Spinal cord (tissue), 10 donors: Measurements from ENCODE around the gene EPN1. TPM values are rescaled to one million over a fixed set of nuclear protein-coding genes. Genes with fewer than 3 reads are reported as not detected.

Source experiments
- DNase-seq, 6 donors: peaks; one replicate each; pipeline versions ENCODE4 v3.0.0 to v3.0.0-alpha.2; 2013 to 2015; ENCODE audit warnings: low spot score in 6 of 6, low read depth in 4 of 6
- H3K27ac ChIP-seq: one replicate; pipeline ENCODE4 v1.5.1; 2013; ENCODE audit warnings: low read depth, low read length, control low read depth
- H3K27me3 ChIP-seq: one replicate; pipeline ENCODE4 v1.6.1; 2013; ENCODE audit warnings: low read length; ENCODE audit not compliant: control insufficient read depth, insufficient read depth
- H3K36me3 ChIP-seq: one replicate; pipeline ENCODE4 v1.6.1; 2013; ENCODE audit warnings: low read length; ENCODE audit not compliant: control insufficient read depth, insufficient read depth
- H3K4me1 ChIP-seq: one replicate; pipeline ENCODE4 v1.6.1; 2013; ENCODE audit warnings: low read length; ENCODE audit not compliant: control insufficient read depth, insufficient read depth
- H3K4me3 ChIP-seq: one replicate; pipeline ENCODE4 v1.5.1; 2013; ENCODE audit warnings: low read depth, low read length, control low read depth
- H3K9me3 ChIP-seq: one replicate; pipeline ENCODE4 v1.6.1; 2013; ENCODE audit warnings: low read length; ENCODE audit not compliant: control insufficient read depth, insufficient read depth
- WGBS: methylation state at CpG from one replicate; pipeline ENCODE4 v1.1.5; 2013; ENCODE audit warnings: missing lambda C conversion rate; ENCODE audit not compliant: insufficient coverage; 5-methylcytosine and 5-hydroxymethylcytosine counted together
- polyA plus RNA-seq, 2 donors: library from polyadenylated mRNA; unstranded; fragments of 120-200 nt; gene quantifications; one replicate each; pipeline ENCODE4 v1.2.1, GENCODE V29; 2013; ENCODE audit not compliant: insufficient read length in 2 of 2
- total RNA-seq, 2 donors: library from RNA; depleted of rRNA in 1 of 2; stranded (reverse); fragments of 120-200 nt in 1 of 2; fragments of >200 nt in 1 of 2; gene quantifications; one replicate each; pipeline versions ENCODE4 v1.2.3 to v1.2.4, GENCODE V29; 2013 to 2014
- donor health status: healthy.

Gene EPN1
- total and polyA plus RNA-seq, 4 donors = 31.3 to 192 (median 111) TPM

GRCh38 chr19:55640043-55640576, 34.9 kb upstream of the EPN1 start:
- Histone ChIP-seq H3K27ac (peak overlapping the region; percentile 89), H3K9me3 (no peaks in the 10 kb centered on the region), H3K27me3 (no peaks in the 10 kb centered on the region), H3K36me3 (peaks cover 25% of the 10 kb centered on the region), H3K4me1 (peaks cover 75% of the 10 kb centered on the region), H3K4me3 (peak overlapping the region; percentile 73)
- 7% methylated on average over 38 of the region's 38 CpGs for WGBS
- DNase-seq = peak in 2 of 6 donors; percentile 84 to 88

DNA sequence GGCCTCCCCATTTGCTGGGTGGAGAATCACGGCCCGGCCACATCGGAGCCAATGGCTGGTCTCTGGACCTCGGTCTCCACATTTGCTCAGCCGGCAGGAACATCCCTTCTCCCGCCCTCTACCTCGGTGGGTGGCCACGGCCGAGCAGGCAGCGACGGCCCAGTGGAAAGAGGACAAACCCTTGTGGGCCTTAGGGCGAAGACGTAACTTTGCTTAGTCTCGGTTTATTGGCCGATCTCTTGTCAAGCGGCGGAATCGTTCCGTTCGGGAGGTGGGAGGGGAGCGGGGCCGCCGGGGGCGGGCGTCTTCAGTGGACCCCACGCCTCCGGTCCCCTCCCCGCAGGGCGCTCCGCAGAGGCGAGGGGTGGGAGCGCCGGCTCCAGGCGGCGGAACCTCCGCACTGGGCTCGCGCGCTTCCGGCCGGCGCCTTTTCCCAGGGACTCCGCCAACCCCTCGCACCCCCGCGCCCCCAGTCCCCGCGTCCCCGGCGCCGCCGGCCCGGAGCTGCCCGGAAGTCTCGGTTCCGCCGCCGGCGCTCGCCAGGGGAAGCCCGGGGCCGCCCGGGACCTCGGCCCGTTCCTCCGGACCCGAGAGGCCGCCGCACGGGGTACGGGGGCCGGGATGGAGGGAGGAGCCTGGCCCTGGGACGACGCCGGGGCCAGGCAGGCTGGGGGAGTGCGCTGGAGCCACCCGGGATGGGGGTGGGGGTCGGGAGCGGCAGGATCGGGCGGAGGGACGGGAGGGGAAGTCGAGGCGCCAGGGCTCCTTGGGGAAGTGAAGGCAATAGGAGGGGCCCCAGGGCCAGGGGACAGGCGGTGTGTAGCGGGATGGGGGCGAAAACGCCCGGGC, 34.2 kb upstream of the EPN1 start, which contains the start of gene ZNF580:
ZNF580 (plus strand) TSS at position 426 of the 849 bp plus-strand sequence. CDS start 1,507 bp downstream, outside the sequence.
- WGBS = under 1% methylated on average over 86 of the region's 89 CpGs

GRCh38 chr19:55641426-55642152, 33.4 kb upstream of the EPN1 start:
- no peaks in the 10 kb centered on the region for H3K9me3 ChIP-seq
- DNase-seq = no peak
- peak overlapping the region; percentile 73 for H3K4me3 ChIP-seq
- peak overlapping the region; percentile 79 for H3K27ac ChIP-seq
- peaks cover 62% of the 10 kb centered on the region for H3K4me1 ChIP-seq
- H3K27me3 ChIP-seq = no peaks in the 10 kb centered on the region
- peaks cover 30% of the 10 kb centered on the region for H3K36me3 ChIP-seq
- WGBS = under 1% methylated on average over 25 of the region's 25 CpGs

More for the DNA sequence above, 34.2 kb upstream of the EPN1 start, which contains the start of gene ZNF580:
- Histone ChIP-seq H3K9me3 (no peaks in the 10 kb centered on the region), H3K4me3 (peak within 1 kb of the TSS; percentile 73), H3K4me1 (peaks cover 70% of the 10 kb centered on the region), H3K36me3 (peaks cover 31% of the 10 kb centered on the region), H3K27me3 (no peaks in the 10 kb centered on the region), H3K27ac (peak within 1 kb of the TSS; percentile 89)
- DNase-seq = peak in 2 of 6 donors; percentile 81 to 88

DNA sequence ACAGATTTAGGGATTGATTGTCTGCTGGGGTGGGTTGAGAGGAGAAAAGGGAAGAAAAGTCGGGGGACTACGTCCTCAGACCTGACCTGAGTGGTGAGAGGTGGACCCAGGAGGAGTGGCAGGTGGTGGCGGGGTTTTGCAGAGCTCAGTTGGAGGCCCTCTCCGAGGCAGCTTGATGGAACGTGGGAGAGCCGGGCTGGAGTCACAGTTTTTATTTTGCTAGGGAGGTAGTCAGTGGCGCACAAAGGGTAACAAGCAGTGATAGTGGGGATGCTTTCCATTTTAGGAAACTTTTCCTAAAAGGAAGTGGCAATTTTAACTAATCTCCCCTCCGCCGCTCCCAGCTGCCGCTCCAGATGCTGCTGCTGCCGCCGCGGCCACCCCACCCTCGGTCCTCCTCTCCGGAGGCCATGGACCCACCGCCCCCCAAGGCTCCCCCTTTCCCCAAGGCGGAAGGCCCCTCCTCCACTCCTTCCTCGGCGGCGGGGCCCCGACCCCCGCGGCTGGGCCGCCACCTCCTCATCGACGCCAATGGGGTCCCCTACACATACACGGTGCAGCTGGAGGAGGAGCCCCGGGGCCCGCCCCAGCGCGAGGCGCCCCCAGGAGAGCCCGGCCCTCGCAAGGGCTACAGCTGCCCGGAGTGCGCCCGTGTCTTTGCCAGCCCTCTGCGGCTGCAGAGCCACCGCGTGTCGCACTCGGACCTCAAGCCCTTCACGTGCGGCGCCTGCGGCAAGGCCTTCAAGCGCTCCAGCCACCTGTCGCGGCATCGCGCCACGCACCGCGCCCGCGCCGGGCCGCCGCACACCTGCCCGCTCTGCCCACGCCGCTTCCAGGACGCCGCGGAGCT, 32.6 kb upstream of the EPN1 start:
- Histone ChIP-seq H3K27me3 (no peaks in the 10 kb centered on the region), H3K4me3 (peak overlapping the region; percentile 79), H3K27ac (no peak overlapping the region), H3K4me1 (peaks cover 66% of the 10 kb centered on the region), H3K36me3 (peaks cover 30% of the 10 kb centered on the region), H3K9me3 (no peaks in the 10 kb centered on the region)
- no peak for DNase-seq
- 3% methylated on average over 65 of the region's 65 CpGs for WGBS

DNA sequence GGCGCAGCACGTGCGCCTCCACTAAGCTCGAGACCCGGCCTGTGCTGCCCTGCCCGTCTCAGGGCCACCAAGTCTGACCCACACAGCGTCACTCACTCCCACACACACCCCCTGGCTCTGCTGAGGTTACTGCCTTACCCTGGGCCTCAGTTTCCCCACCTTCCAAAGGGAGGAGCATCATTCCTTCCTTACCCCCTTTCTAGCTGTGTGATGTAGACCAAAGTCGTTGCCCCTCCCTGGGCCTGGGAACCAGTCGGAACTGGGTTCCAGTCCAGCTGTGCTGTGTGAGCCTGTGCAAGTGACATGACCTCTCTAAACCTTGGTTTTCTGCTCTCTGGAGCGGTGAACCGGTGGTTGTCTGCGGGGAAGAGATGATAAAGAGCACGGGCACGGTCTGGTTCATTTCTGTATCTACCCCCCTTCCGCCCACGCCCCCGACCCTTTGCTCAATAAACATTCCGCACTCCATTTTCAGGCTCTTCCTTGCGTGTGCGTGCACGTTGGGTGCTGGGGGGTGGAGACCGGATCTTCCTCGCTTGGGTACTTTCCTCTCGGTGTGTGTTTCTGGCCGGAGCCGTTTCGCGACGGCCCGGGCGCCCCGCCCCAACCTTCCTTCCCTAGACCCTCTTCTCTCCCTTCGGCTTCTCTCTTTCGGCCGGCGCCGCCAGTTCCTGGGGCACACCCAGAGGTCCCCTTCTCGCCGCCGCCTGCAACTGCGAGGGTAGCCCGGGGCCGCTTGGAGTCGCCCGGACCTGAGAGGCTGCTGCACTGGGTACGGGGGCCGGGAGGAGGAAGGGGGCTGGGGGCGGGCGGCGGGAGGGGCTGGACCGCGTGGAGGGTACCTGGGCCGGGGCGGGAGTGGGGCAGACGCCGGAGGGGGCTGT, 31.8 kb upstream of the EPN1 start, which contains the start of gene ZNF581:
ZNF581 (plus strand) TSS at position 647 of the 884 bp plus-strand sequence. CDS start 923 bp downstream, outside the sequence.
- DNase-seq = peak in 2 of 6 donors; percentile 83 to 86
- H3K27ac ChIP-seq = no peak within 1 kb of the TSS
- H3K36me3 ChIP-seq = peaks cover 26% of the 10 kb centered on the region
- H3K4me3 ChIP-seq = peak within 1 kb of the TSS; percentile 79
- under 1% methylated on average over 43 of the region's 56 CpGs for WGBS
- no peaks in the 10 kb centered on the region for H3K9me3 ChIP-seq
- H3K4me1 ChIP-seq = peaks cover 69% of the 10 kb centered on the region
- no peaks in the 10 kb centered on the region for H3K27me3 ChIP-seq

- H3K9me3 ChIP-seq = no peaks in the 10 kb centered on the region
- H3K27me3 ChIP-seq = no peaks in the 10 kb centered on the region
- H3K27ac ChIP-seq = no peak overlapping the region
- 0% methylated on average over 15 of the region's 15 CpGs for WGBS
- peak overlapping the region; percentile 79 for H3K4me3 ChIP-seq
- no peak for DNase-seq
- peaks cover 29% of the 10 kb centered on the region for H3K36me3 ChIP-seq
- H3K4me1 ChIP-seq = peaks cover 70% of the 10 kb centered on the region
Measured at GRCh38 chr19:55643887-55644176, 31.2 kb upstream of the EPN1 start.

GRCh38 chr19:55644191-55644833, 30.7 kb upstream of the EPN1 start:
- WGBS = 55% methylated on average over 11 of the region's 12 CpGs
- H3K4me1 ChIP-seq = peaks cover 70% of the 10 kb centered on the region

DNA sequence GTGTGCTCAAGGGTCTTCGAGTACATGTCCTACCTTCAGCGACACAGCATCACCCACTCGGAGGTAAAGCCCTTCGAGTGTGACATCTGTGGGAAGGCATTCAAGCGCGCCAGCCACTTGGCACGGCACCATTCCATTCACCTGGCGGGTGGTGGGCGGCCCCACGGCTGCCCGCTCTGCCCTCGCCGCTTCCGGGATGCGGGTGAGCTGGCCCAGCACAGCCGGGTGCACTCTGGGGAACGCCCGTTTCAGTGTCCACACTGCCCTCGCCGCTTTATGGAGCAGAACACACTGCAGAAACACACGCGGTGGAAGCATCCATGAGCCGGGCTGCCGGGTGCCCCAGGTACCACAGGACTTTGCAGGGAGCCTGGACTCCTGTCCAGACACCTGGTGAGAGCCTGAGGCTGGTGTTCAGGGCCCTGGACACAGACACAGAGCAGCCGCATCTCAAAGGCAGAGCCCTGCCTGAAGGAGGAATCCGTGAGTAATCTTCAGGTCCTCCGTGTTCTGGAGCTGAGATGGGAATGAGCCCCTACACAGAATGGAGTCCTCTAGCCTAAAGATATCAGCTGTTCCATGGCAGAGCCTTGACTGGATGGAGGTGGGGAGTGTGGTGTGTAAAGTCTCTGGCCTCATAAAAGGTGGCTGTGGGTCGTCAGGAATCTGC, 30.0 kb upstream of the EPN1 start:
- peaks cover 70% of the 10 kb centered on the region for H3K4me1 ChIP-seq
- no peak overlapping the region for H3K4me3 ChIP-seq
- no peak for DNase-seq
- no peaks in the 10 kb centered on the region for H3K9me3 ChIP-seq
- no peak overlapping the region for H3K27ac ChIP-seq
- no peaks in the 10 kb centered on the region for H3K27me3 ChIP-seq
- WGBS = 93% methylated on average over 26 of the region's 28 CpGs
- H3K36me3 ChIP-seq = peaks cover 40% of the 10 kb centered on the region

More at GRCh38 chr19:55644191-55644833, 30.7 kb upstream of the EPN1 start:
- Histone ChIP-seq H3K9me3 (no peaks in the 10 kb centered on the region), H3K36me3 (peaks cover 33% of the 10 kb centered on the region), H3K4me3 (peak overlapping the region; percentile 79), H3K27me3 (no peaks in the 10 kb centered on the region), H3K27ac (no peak overlapping the region)
- no peak for DNase-seq
